Mucosa of descending colon (tissue), 3 donors: ENCODE data around the gene LARGE2. TPM values are rescaled to one million over a fixed set of nuclear protein-coding genes. Genes with fewer than 3 reads are reported as not detected.

Experiments used
- ATAC-seq: fragments of 200-7000 bp; cut with Tn5 transposase; one replicate; pipeline ENCODE4 v1.9.1; 2020; ENCODE audit warnings: mild to moderate bottlenecking, moderate library complexity
- DNase-seq, 3 donors: peaks; one replicate each; pipeline ENCODE4 v3.0.0-alpha.2; 2020
- H3K36me3 ChIP-seq: fragments of 200-600 bp; one replicate; pipeline ENCODE4 v1.8.0; 2021; ENCODE audit warnings: low read depth, mild to moderate bottlenecking
- H3K4me1 ChIP-seq: fragments of 200-600 bp; one replicate; pipeline ENCODE4 v1.8.0; 2021; ENCODE audit warnings: low read depth, mild to moderate bottlenecking
- H3K4me3 ChIP-seq: fragments of 200-600 bp; one replicate; pipeline ENCODE4 v1.8.0; 2021; ENCODE audit warnings: mild to moderate bottlenecking
- H3K9me3 ChIP-seq: fragments of 200-600 bp; one replicate; pipeline ENCODE4 v1.8.0; 2021; ENCODE audit warnings: mild to moderate bottlenecking
- intact Hi-C, 2 donors: fragments of 100-400 bp; cut with DNase I in 1 of 2; cut with micrococcal nuclease in 1 of 2; formaldehyde crosslinking; loops; one replicate each; pipeline versions ENCODE4 v1.11.0 to v1.11.1; 2022; cut with DNase I, micrococcal nuclease
- total RNA-seq, 3 donors: library from RNA; stranded (reverse); fragmentation: NEBNext Ultra II Directional in 2 of 3; extraction: Animal tissue kit (Norgen Biotek cat#: 25700) in 2 of 3; gene quantifications; one replicate each; pipeline versions ENCODE4 v1.2.1 to v1.2.4, GENCODE V29; 2021 to 2023
- TF ChIP-seq, protein P1 (sequence below): fragments of 200-600 bp; IDR thresholded peaks from one replicate; pipeline ENCODE4 v1.8.0; 2022; ENCODE audit warnings: antibody characterized with exemption, mild to moderate bottlenecking
- donor health status: DM: no; HTN: no; CAD: no; lungs with moderate emphysema.
- donor health status: DM: no; HTN: no; CAD: no.
- donor health status: DM: no; HTN: yes; CAD: no.

LARGE2 gene
- total RNA-seq, 3 donors from 2014 or later: 1.9 to 2.9 (median 2.3) TPM

DNA sequence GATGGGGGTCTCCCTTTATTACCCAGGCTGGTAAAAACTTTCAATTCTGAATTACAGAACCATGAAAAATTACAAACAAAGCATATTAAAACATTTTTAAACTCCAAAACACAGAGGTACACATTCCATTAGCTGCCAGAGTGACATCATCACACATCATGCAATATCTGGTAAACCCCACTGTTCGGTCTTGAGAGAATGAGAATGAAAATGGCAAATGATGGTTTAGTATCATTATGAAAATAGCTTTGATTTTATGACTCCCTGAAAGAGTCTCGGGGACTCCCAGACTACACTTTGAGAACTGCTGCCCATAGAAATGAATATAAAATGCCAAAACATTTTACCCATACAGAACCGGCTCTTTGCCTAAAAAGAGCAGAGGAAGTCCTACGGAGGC is 18.8 kb downstream of the LARGE2 start:
- TF ChIP-seq, protein P1, sequence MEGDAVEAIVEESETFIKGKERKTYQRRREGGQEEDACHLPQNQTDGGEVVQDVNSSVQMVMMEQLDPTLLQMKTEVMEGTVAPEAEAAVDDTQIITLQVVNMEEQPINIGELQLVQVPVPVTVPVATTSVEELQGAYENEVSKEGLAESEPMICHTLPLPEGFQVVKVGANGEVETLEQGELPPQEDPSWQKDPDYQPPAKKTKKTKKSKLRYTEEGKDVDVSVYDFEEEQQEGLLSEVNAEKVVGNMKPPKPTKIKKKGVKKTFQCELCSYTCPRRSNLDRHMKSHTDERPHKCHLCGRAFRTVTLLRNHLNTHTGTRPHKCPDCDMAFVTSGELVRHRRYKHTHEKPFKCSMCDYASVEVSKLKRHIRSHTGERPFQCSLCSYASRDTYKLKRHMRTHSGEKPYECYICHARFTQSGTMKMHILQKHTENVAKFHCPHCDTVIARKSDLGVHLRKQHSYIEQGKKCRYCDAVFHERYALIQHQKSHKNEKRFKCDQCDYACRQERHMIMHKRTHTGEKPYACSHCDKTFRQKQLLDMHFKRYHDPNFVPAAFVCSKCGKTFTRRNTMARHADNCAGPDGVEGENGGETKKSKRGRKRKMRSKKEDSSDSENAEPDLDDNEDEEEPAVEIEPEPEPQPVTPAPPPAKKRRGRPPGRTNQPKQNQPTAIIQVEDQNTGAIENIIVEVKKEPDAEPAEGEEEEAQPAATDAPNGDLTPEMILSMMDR: no peak
- intact Hi-C loops: no loop called here
- ATAC-seq (no peak), DNase-seq (no peak)
- H3K4me3 ChIP-seq: no peak overlapping the region
- H3K36me3 ChIP-seq: no peaks in the 10 kb centered on the region
- H3K9me3 ChIP-seq: no peaks in the 10 kb centered on the region
- H3K4me1 ChIP-seq: no peaks in the 10 kb centered on the region

DNA sequence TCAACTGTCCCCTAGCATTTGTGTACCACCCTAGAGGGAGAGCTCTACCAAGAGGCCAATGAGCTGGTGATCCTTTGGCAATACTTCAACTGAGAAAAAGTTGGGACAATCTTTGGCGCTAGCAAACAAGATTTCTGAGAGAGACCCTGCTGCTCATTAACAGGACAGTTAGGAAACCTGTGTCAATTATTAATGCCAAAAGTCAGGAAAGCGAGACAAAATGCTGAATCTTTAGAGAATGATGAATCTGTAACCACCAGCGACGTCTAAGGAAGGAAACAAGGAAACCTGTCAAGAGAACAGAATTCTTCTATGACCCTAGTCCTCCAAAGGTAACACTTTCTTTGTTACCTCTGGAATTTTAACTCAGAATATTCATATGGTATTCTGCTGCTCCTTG is 19.9 kb downstream of the LARGE2 start:
- no peaks in the 10 kb centered on the region for H3K36me3 ChIP-seq
- no peaks in the 10 kb centered on the region for H3K4me1 ChIP-seq
- DNase-seq: no peak
- TF ChIP-seq, protein P1: no peak
- no peaks in the 10 kb centered on the region for H3K9me3 ChIP-seq
- no peak overlapping the region for H3K4me3 ChIP-seq
- intact Hi-C loops: no loop called here
- no peak for ATAC-seq

DNA sequence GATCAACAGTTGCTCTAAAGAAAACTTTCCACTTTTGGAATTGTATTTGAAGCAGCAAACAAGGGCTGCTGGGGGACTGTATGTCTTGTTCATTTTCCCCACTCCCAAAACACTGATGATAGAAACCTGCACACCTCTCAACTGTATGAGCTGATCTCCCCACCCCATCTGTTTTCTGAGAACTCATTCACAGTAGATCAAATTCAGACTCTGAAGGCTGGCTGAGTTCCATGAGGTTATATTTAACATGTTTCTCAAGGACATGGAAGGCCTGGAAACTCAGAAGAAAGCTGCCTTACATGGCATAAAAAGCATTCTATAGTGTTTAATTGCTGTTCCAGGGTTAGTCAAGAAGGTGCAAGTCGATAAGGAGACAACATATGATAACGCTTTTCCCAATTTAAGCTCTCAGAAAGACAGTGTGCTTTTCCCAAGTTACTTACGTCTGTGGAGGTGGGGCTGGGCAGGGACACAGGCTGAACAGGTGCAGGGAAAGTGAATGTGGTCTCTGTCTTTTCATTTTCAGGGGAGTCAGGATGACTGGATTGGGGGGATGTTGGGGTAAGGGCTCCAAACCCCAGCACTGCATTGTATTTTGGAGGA is 23.0 kb downstream of the LARGE2 start:
- H3K36me3 ChIP-seq: no peaks in the 10 kb centered on the region
- H3K9me3 ChIP-seq: no peaks in the 10 kb centered on the region
- DNase-seq (no peak), ATAC-seq (no peak)
- intact Hi-C loops: no loop called here
- TF ChIP-seq, protein P1: no peak
- no peaks in the 10 kb centered on the region for H3K4me1 ChIP-seq
- H3K4me3 ChIP-seq: no peak overlapping the region

DNA sequence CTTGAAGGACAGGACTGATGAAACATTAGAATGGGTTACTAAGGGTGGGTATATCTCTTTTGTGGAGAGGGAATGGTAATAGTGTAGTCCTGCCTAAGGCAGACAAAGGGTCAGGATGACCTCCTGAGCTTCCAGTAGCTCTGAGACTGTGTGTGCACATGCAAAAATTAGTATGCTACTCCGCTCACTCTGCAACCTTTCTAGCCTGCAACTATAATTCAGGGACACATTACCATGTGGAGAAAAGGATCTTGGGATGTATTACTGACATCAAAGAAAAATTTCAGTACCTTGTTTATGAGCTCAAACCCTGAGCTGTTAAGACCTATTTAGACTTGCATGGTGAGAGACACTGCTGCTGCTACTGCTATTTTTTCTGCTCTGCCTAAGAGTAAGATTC is 25.4 kb downstream of the LARGE2 start:
- Histone ChIP-seq H3K36me3 (no peaks in the 10 kb centered on the region), H3K4me3 (no peak overlapping the region), H3K9me3 (no peaks in the 10 kb centered on the region), H3K4me1 (no peaks in the 10 kb centered on the region)
- DNase-seq: no peak
- intact Hi-C loops: no loop called here
- TF ChIP-seq, protein P1: no peak
- ATAC-seq: no peak

DNA sequence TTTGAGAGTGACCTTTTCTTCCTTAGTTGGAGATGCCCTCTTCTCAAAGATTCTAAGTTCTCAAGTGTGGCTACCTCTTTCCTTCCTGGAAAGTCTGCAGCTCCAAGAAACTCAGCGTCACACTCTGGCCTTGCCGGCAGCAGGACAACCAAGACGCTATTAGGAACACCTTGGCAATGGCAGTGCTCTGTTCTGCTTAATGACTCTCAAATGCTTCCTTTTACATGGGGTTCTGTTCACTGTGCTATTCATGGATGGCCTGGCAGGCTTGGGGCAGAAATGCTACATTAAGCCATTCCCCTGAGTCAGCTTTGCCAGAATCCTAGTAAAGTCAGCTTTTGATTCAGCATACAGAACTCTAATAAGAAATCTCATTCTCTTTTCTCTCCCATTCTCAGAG is 25.9 kb downstream of the LARGE2 start:
- intact Hi-C loops: no loop called here
- H3K9me3 ChIP-seq: no peaks in the 10 kb centered on the region
- no peak overlapping the region for H3K4me3 ChIP-seq
- TF ChIP-seq, protein P1: no peak
- DNase-seq: no peak
- ATAC-seq: no peak
- H3K36me3 ChIP-seq: no peaks in the 10 kb centered on the region
- H3K4me1 ChIP-seq: no peaks in the 10 kb centered on the region

DNA sequence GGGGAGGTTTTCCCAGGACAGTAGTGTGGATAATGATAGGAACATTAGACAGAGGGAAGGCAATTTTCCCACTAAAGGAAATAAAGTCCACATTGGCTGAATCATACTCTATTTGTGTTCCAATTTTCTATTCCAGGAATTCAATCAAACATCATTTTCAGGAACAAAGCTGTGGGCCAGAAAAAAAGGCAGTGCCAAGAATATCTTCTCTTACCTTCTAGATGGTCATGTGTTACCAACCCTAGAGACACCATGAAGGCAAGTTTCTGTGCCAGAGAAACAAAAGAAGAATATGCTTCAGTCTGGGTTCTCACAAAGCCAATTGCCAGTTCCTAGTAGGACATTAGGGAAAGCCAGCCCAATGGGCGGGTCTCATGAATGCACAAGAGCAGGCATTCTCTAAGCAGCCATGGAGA is 27.5 kb downstream of the LARGE2 start:
- TF ChIP-seq, protein P1: no peak
- ATAC-seq: no peak
- H3K36me3 ChIP-seq: no peaks in the 10 kb centered on the region

More for the DNA sequence above, 27.5 kb downstream of the LARGE2 start:
- no peak for DNase-seq
- Histone ChIP-seq H3K9me3 (no peaks in the 10 kb centered on the region), H3K4me1 (no peaks in the 10 kb centered on the region), H3K4me3 (no peak overlapping the region)
- intact Hi-C loops: no loop called here
